K562 (cell line): ENCODE data around the gene GHITM. TPM values are rescaled to one million over a fixed set of nuclear protein-coding genes. Genes with fewer than 3 reads are reported as not detected.
A peak's percentile ranks its signal among the peaks of the same experiment; 100 is the strongest.

ENCODE experiments used
- BCOR ChIP-seq: fragments of 450-650 bp; IDR thresholded peaks from 2 replicates; pipeline ENCODE4 v1.6.1; 2016
- CHCHD3 ChIP-seq: fragments of 250-450 bp; sonication (Bioruptor Pico); IDR thresholded peaks from 2 replicates; pipeline ENCODE4 v2.1.2; 2022; ENCODE audit warnings: mild to moderate bottlenecking
- CLOCK ChIP-seq: fragments of 250-450 bp; sonication (Bioruptor Pico); IDR thresholded peaks from 2 replicates; pipeline ENCODE4 v1.4.0; 2020; ENCODE audit warnings: mild to moderate bottlenecking, moderate library complexity, borderline replicate concordance
- E2F3 ChIP-seq: fragments of 250-450 bp; sonication (Bioruptor Pico); IDR thresholded peaks from 2 replicates; pipeline ENCODE4 v1.4.0; 2020; ENCODE audit warnings: mild to moderate bottlenecking
- ESRRB ChIP-seq: fragments of 250-450 bp; sonication (Bioruptor Pico); IDR thresholded peaks from 2 replicates; pipeline ENCODE4 v1.5.0; 2020; ENCODE audit warnings: mild to moderate bottlenecking, moderate library complexity, borderline replicate concordance
- FIP1L1 ChIP-seq: fragments of 200-400 bp; formaldehyde crosslinking; IDR thresholded peaks from 2 replicates; pipeline ENCODE4 v1.6.1; 2018; ENCODE audit warnings: mild to moderate bottlenecking, low read depth, low read length; ENCODE audit not compliant: poor library complexity, severe bottlenecking
- FOSL1 ChIP-seq: fragments of 200-800 bp; sonication (Bioruptor generic); conservative IDR thresholded peaks from 2 replicates; pipeline ENCODE4 v1.6.1; 2016; ENCODE audit warnings: missing genetic modification characterization, missing compliant biosample characterization
- GTF2E2 ChIP-seq: fragments of 200-800 bp; sonication (Bioruptor generic); IDR thresholded peaks from 2 replicates; pipeline ENCODE4 v1.6.1; 2016; ENCODE audit warnings: missing genetic modification characterization, missing compliant biosample characterization
- HDAC6 ChIP-seq: IDR thresholded peaks from 2 replicates; pipeline ENCODE4 v1.6.1; 2012; ENCODE audit warnings: low read depth, mild to moderate bottlenecking, control low read depth, inconsistent platforms, low read length, moderate library complexity
- HES1 ChIP-seq: fragments of 450-650 bp; IDR thresholded peaks from 2 replicates; pipeline ENCODE4 v1.6.1; 2016; ENCODE audit warnings: low read depth, mild to moderate bottlenecking, moderate library complexity
- KLF16 ChIP-seq: IDR thresholded peaks from 2 replicates; pipeline ENCODE4 v1.6.1; 2016; ENCODE audit warnings: antibody characterized with exemption
- NFE2 ChIP-seq: IDR thresholded peaks from 2 replicates; pipeline ENCODE4 v1.6.1; 2014; ENCODE audit warnings: antibody characterized with exemption, low read depth
- RBM25 ChIP-seq: fragments of 200-400 bp; formaldehyde crosslinking; IDR thresholded peaks from 2 replicates; pipeline ENCODE4 v1.6.1; 2018; ENCODE audit warnings: low read length, low read depth, moderate library complexity; ENCODE audit not compliant: severe bottlenecking
- SMARCA5 ChIP-seq: fragments of 450-650 bp; IDR thresholded peaks from 2 replicates; pipeline ENCODE4 v1.6.1; 2016
- SNIP1 ChIP-seq: fragments of 450-650 bp; IDR thresholded peaks from 2 replicates; pipeline ENCODE4 v1.7.1; 2017; ENCODE audit warnings: low read depth, mild to moderate bottlenecking
- TBL1XR1 ChIP-seq, 2 experiments: IDR thresholded peaks; 2 replicates each; pipeline ENCODE4 v1.6.1; 2012; ENCODE audit warnings: improper control_type of control experiment in 2 of 2, low read length in 2 of 2, mild to moderate bottlenecking in 1 of 2
- THAP12 ChIP-seq: fragments of 250-450 bp; sonication (Bioruptor Pico); IDR thresholded peaks from 2 replicates; pipeline ENCODE4 v1.9.0; 2021; ENCODE audit warnings: mild to moderate bottlenecking, inconsistent platforms
- ZBTB1 ChIP-seq: sonication (generic); formaldehyde crosslinking; IDR thresholded peaks from 2 replicates; pipeline ENCODE4 v1.8.1; 2023; ENCODE audit warnings: missing genetic modification reagents, low read depth, mild to moderate bottlenecking, borderline replicate concordance
- ZBTB49 ChIP-seq: sonication (generic); formaldehyde crosslinking; IDR thresholded peaks from 2 replicates; pipeline ENCODE4 v1.8.0; 2022; ENCODE audit warnings: missing genetic modification reagents, mild to moderate bottlenecking, borderline replicate concordance
- ZFP36 ChIP-seq: fragments of 150-350 bp; IDR thresholded peaks from 2 replicates; pipeline ENCODE4 v1.6.1; 2018; ENCODE audit warnings: low read length, low read depth; ENCODE audit not compliant: partially characterized antibody
- ZNF184 ChIP-seq: sonication (generic); formaldehyde crosslinking; IDR thresholded peaks from 2 replicates; pipeline ENCODE4 v1.5.0; 2020; ENCODE audit warnings: missing genetic modification reagents
- ZNF584 ChIP-seq: fragments of 200-800 bp; sonication (Bioruptor generic); IDR thresholded peaks from 2 replicates; pipeline ENCODE4 v1.6.1; 2016; ENCODE audit warnings: low read depth, mild to moderate bottlenecking, missing genetic modification characterization, missing compliant biosample characterization
- ZNF830 ChIP-seq: fragments of 250-450 bp; sonication (Bioruptor Pico); IDR thresholded peaks from 2 replicates; pipeline ENCODE4 v1.5.0; 2021; ENCODE audit warnings: mild to moderate bottlenecking
- polyA plus RNA-seq, 8 experiments: library from polyadenylated mRNA; depleted of rRNA in 4 of 8; stranded (reverse) in 5 of 8; unstranded in 3 of 8; fragments of >200 nt; fragmentation: Nextera tagmentation in 2 of 8; fragmentation: Illumina TruSeq in 1 of 8; extraction: Ambion mirVana in 2 of 8; extraction: Trizol in 1 of 8; gene quantifications; 2 replicates each; pipeline versions ENCODE4 v1.2.1 to v1.2.3, GENCODE V29; 2011 to 2014; ENCODE audit warnings: inconsistent platforms in 1 of 8, missing spikeins in 1 of 8
- total RNA-seq, 7 experiments: library from RNA; depleted of rRNA in 6 of 7; stranded (reverse); fragments of >200 nt in 6 of 7; fragmentation: Illumina TruSeq in 2 of 7; extraction: Trizol in 2 of 7; gene quantifications; 2 replicates each; pipeline versions ENCODE4 v1.2.1 to v1.2.3, GENCODE V29; 2011 to 2021; ENCODE audit warnings: low replicate concordance in 1 of 7

GHITM gene
- total and polyA plus RNA-seq, 9 of the 15 experiments (the other 6 are each of a cell fraction or from before 2014, with no cell fraction given), result 322 to 1,258 (median 386) TPM

GRCh38 chr10:84178160-84178609 lies 38.9 kb downstream of the GHITM start (continued):
- TF ChIP-seq CHCHD3 (CRISPR knock-in tag) (no peak), ZBTB49 (no peak), HDAC6 (peak; percentile 9; the same call in 1 of the 2 replicates), RBM25 (no peak), ESRRB (CRISPR knock-in tag) (no peak), NFE2 (no peak), ZNF584 (CRISPR knock-in tag) (no peak), ZNF184 (CRISPR knock-in tag) (no peak), FOSL1 (tag) (no peak), CLOCK (CRISPR knock-in tag) (no peak), GTF2E2 (tag) (no peak), SNIP1 (no peak), HES1 (no peak), E2F3 (CRISPR knock-in tag) (no peak), FIP1L1 (no peak), ZNF830 (CRISPR knock-in tag) (no peak), ZFP36 (no peak), SMARCA5 (peak; percentile 58; the same call in 1 of the 2 replicates), TBL1XR1 (IDR thresholded peaks at IDR 0.05; ENCODE audit: low read length in 2 of 2) (no peak), ZBTB1 (no peak), BCOR (peak; percentile 59; the same call in 1 of the 2 replicates), THAP12 (no peak), KLF16 (no peak)
